Measurements from ENCODE around the gene PPP1R9A.

The PPP1R9A gene

DNA sequence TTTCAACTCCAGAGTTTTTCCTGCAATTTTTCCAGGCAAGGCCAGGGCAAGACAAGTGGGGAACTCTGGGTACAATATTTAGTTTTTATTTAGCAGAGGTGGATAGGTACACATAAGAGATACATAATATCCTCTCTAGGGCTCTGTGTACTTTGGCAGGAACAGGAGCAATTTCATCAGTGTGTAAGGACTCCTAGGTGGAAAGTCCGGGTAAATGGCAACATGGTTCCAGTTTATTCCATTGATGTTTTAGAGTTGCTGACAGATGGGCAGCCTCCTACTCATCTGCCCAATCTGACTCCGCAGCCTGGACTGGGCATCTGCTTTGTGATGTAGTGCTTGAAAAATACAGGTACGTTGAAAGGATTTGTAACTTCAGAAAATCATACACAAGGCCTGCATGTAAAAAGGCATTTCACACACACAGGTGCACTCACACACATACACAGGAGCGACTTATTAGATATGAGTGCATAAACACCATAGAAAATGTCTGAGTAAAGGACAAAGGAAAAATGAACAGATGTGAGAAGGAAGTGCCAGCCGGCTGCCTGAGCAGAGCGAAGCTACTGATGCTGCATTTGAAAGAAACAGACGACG, 411.2 kb downstream of the PPP1R9A start:
- no peak overlapping the region for H2AFZ ChIP-seq (ENCODE audit: low read depth, low read length, severe bottlenecking)
- H3F3A ChIP-seq (ENCODE audit: insufficient read depth): no peaks in the 10 kb centered on the region
- no peaks in the 10 kb centered on the region for H3K79me2 ChIP-seq (ENCODE audit: insufficient read depth, low read length)
- no peaks in the 10 kb centered on the region for H3K9me2 ChIP-seq (replicated peaks; ENCODE audit: insufficient read depth, low read length)
- H4K20me1 ChIP-seq (ENCODE audit: low read depth, low read length): no peaks in the 10 kb centered on the region
- H3K27me3 ChIP-seq (ENCODE audit: low read length): no peaks in the 10 kb centered on the region
- no peak overlapping the region for H3K27ac ChIP-seq (ENCODE audit: low read depth, low read length)
- H3K36me3 ChIP-seq (ENCODE audit: low read length): no peaks in the 10 kb centered on the region
- H3K9me3 ChIP-seq (ENCODE audit: insufficient read depth, low read length): no peaks in the 10 kb centered on the region
- no peak overlapping the region for H3K9ac ChIP-seq (ENCODE audit: low read length)
- TF ChIP-seq, protein P1, sequence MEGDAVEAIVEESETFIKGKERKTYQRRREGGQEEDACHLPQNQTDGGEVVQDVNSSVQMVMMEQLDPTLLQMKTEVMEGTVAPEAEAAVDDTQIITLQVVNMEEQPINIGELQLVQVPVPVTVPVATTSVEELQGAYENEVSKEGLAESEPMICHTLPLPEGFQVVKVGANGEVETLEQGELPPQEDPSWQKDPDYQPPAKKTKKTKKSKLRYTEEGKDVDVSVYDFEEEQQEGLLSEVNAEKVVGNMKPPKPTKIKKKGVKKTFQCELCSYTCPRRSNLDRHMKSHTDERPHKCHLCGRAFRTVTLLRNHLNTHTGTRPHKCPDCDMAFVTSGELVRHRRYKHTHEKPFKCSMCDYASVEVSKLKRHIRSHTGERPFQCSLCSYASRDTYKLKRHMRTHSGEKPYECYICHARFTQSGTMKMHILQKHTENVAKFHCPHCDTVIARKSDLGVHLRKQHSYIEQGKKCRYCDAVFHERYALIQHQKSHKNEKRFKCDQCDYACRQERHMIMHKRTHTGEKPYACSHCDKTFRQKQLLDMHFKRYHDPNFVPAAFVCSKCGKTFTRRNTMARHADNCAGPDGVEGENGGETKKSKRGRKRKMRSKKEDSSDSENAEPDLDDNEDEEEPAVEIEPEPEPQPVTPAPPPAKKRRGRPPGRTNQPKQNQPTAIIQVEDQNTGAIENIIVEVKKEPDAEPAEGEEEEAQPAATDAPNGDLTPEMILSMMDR (IDR thresholded peaks at IDR 0.05; ENCODE audit: insufficient read depth, low read length, poor library complexity, severe bottlenecking): no peak
- no peak for TF ChIP-seq EZH2phosphoT487 (conservative IDR thresholded peaks at IDR 0.05; ENCODE audit: low read length)
- H3K4me3 ChIP-seq (ENCODE audit: insufficient read depth, low read length, poor library complexity, severe bottlenecking): no peak overlapping the region
- H3K4me2 ChIP-seq (ENCODE audit: low read depth, low read length, poor library complexity, severe bottlenecking): no peak overlapping the region

DNA sequence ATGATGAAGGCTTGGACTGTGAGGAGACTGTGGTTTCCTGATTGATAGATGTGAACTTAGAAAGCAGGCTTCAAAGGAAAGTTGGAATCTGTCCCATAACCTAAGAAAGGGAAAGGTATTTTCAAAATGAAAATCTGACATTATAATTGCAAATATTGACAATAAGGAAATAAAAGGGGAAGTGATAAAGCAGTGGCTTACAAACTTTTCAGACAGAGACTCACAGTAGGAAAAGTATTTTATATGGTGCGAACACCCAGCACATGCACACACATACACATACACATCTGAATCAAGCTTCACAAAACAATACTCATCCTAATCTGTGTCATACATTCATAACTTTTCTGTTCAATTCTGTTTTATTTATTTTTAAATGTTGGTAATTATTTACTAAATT, 412.2 kb downstream of the PPP1R9A start:
- Histone ChIP-seq H2AFZ (ENCODE audit: low read depth, low read length, severe bottlenecking) (no peak overlapping the region), H3K27ac (ENCODE audit: low read depth, low read length) (no peak overlapping the region), H3K9me3 (ENCODE audit: insufficient read depth, low read length) (no peaks in the 10 kb centered on the region), H3K4me2 (ENCODE audit: low read depth, low read length, poor library complexity, severe bottlenecking) (no peak overlapping the region), H3K9ac (ENCODE audit: low read length) (no peak overlapping the region), H3K36me3 (ENCODE audit: low read length) (no peaks in the 10 kb centered on the region), H3K9me2 (replicated peaks; ENCODE audit: insufficient read depth, low read length) (no peaks in the 10 kb centered on the region), H3K79me2 (ENCODE audit: insufficient read depth, low read length) (no peaks in the 10 kb centered on the region), H4K20me1 (ENCODE audit: low read depth, low read length) (no peaks in the 10 kb centered on the region), H3K4me3 (ENCODE audit: insufficient read depth, low read length, poor library complexity, severe bottlenecking) (no peak overlapping the region), H3K27me3 (ENCODE audit: low read length) (no peaks in the 10 kb centered on the region), H3F3A (ENCODE audit: insufficient read depth) (no peaks in the 10 kb centered on the region)
- TF ChIP-seq EZH2phosphoT487 (conservative IDR thresholded peaks at IDR 0.05; ENCODE audit: low read length): no peak
- TF ChIP-seq, protein P1 (IDR thresholded peaks at IDR 0.05; ENCODE audit: insufficient read depth, low read length, poor library complexity, severe bottlenecking): no peak

DNA sequence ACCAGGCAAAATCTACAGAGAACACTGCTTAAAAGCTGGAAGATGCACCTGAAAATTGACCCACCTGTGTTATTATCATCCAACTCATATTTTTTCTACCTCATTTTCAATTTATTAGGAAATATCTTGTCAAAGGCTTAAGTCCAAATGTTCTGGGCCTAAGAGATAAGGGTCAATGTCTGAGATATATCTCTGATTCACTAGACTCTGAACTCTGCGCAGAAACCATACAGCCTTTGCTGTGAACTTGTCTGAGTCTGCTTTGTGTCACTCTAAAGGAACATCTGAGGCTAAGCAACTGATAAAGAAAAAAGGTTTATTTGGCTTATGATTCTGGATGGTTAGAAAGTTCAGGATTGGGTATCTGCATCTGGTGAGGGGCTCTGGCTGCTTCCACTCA, 413.3 kb downstream of the PPP1R9A start:
- Histone ChIP-seq H3K79me2 (ENCODE audit: insufficient read depth, low read length) (no peaks in the 10 kb centered on the region), H4K20me1 (ENCODE audit: low read depth, low read length) (no peaks in the 10 kb centered on the region), H3F3A (ENCODE audit: insufficient read depth) (no peaks in the 10 kb centered on the region), H3K9me2 (replicated peaks; ENCODE audit: insufficient read depth, low read length) (no peaks in the 10 kb centered on the region), H3K4me2 (ENCODE audit: low read depth, low read length, poor library complexity, severe bottlenecking) (no peak overlapping the region), H3K9ac (ENCODE audit: low read length) (no peak overlapping the region), H3K4me3 (ENCODE audit: insufficient read depth, low read length, poor library complexity, severe bottlenecking) (no peak overlapping the region), H3K36me3 (ENCODE audit: low read length) (no peaks in the 10 kb centered on the region), H3K9me3 (ENCODE audit: insufficient read depth, low read length) (no peaks in the 10 kb centered on the region), H2AFZ (ENCODE audit: low read depth, low read length, severe bottlenecking) (no peak overlapping the region), H3K27ac (ENCODE audit: low read depth, low read length) (no peak overlapping the region), H3K27me3 (ENCODE audit: low read length) (no peaks in the 10 kb centered on the region)
- TF ChIP-seq EZH2phosphoT487 (conservative IDR thresholded peaks at IDR 0.05; ENCODE audit: low read length): no peak
- TF ChIP-seq, protein P1 (IDR thresholded peaks at IDR 0.05; ENCODE audit: insufficient read depth, low read length, poor library complexity, severe bottlenecking): no peak

Data from SU-DHL-6 (cell line).